NCI-H2227 (cell line): ENCODE results near the gene SH3RF2.
"Not testable (repeated sequence)": the region's sequence is repeated elsewhere in the genome, so short reads cannot be mapped to it uniquely, and the experiment has no call there.

Source experiments
- DNase-seq: peaks from one replicate; lab custom pipeline; 2025; ENCODE audit not compliant: unreplicated experiment; lab: John Stamatoyannopoulos, UW

SH3RF2 gene

DNA sequence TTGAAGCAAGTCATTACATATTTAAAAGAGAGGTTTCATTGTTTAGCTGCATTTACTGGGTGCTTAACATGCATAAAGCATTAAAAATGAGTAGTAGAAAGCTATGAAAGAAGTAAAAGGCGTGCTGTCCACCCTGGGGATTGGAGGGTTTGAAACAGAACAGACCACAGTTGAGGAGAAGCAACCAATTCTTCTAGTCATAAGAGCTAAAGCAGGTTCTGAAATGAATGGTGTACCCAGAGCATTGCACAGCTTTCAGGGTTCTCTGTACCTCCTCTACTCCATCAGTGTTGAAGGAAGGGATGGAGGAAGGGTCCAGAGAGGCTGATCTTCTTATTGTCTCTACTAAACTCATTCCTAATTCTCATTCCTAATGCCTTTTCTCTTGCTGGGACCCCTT lies 68.9 kb downstream of the SH3RF2 start:
- no peak for DNase-seq

DNA sequence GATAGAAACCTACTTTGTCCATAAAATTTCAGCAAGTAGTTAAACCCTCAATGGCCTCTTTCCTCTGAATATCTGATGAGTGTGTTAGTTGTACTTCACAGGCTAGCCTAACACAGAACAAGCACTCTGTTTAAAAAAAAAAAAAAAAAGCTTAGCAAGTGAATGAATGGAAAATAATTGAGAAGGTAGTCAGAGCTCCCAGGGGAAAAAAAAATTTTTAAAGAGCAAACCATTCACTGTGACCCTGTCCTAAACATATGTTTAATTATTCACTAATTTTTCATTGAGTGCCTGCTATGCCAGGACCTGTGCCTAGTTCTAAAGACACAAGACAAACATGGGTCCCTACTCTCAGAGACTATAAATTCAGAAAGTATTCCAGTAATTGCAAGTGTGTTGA lies 69.3 kb downstream of the SH3RF2 start:
- no peak for DNase-seq

- DNase-seq: no peak
These were observed 70.3 kb downstream of the SH3RF2 start for GRCh38 chr5:146006470-146007190.

- no peak for DNase-seq
These were observed 70.9 kb downstream of the SH3RF2 start for GRCh38 chr5:146007270-146007669.

DNA sequence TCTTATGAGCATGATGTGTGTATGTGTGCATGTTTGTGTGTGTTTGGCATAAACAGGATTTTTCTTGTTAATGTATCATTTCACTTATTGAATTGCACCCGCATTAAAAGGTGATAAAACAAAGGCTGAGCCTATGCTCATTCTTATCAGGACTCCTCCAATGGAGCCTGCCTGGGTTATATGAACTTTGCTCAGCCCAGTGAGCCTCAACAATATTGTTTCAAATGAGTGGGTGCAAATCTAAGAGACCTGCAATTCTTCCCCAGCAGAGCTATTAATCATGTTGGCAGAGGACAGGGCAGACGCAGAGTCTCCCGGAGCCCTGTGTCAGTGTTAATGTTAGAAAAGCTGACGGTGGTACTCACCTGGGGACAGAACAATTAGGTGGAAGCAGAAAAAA lies 71.6 kb downstream of the SH3RF2 start:
- DNase-seq: no peak

- no peak for DNase-seq
These were observed 72.6 kb downstream of the SH3RF2 start for GRCh38 chr5:146009020-146009419.

DNA sequence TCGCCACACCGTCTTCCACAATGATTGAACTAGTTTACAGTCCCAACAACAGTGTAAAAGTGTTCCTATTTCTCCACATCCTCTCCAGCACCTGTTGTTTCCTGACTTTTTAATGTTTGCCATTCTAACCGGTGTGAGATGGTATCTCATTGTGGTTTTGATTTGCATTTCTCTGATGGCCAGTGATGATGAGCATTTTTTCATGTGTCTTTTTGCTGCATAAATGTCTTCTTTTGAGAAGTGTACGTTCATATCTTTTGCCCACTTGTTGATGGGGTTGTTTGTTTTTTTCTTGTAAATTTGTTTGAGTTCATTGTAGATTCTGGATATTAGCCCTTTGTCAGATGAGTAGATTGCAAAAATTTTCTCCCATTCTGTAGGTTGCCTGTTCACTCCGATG lies 74.1 kb downstream of the SH3RF2 start:
- not testable (repeated sequence) for DNase-seq

DNA sequence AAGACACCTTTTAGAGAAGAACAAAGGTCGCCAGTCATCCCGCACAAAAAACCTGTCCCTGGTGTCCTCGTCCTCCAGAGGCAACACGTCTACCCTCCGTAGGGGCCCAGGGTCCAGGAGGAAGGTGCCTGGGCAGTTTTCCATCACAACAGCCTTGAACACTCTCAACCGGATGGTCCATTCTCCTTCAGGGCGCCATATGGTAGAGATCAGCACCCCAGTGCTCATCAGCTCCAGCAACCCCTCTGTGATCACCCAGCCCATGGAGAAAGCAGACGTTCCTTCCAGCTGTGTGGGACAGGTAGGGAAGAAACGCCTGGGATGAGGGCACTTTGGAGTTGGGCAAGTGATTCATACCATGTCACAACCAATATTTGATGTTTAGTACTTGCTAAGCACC lies 77.4 kb downstream of the SH3RF2 start:
- no peak for DNase-seq

- no peak for DNase-seq
These were observed 78.6 kb downstream of the SH3RF2 start for GRCh38 chr5:146015001-146015400.

DNA sequence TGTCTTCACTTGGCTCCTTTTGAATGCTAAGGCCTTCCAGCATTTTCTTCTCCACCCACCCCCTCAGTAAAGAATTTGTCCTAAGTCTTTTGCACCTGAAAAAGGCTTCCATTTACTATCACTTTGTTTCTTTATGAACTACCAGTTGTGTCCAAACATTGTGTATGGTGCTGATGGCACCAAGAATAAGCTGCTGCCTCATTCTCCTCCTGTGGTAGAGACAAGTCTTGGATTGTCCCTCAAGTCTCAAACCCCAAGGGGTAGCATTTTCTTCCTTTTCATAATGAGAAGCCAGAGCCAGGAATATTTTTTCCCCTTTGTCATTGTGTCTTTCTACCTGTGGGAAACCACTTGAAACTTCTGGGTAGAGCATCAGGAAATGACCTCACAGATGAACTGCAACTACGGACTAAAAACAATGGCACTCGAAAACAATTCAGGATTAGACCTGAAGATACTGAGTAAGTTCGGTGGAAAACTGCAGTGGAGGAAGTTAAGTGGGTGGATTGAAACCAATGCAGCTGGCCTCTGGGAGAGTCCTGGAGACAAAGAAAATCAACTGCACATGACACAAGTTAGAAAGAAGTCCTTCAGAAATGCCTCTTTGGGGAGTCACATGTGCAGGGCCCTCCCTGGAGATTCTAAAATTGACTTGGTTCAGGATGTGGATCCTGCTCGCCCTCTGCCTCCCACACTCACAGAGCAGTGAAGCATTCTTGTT lies 80.5 kb downstream of the SH3RF2 start:
- no peak for DNase-seq

DNA sequence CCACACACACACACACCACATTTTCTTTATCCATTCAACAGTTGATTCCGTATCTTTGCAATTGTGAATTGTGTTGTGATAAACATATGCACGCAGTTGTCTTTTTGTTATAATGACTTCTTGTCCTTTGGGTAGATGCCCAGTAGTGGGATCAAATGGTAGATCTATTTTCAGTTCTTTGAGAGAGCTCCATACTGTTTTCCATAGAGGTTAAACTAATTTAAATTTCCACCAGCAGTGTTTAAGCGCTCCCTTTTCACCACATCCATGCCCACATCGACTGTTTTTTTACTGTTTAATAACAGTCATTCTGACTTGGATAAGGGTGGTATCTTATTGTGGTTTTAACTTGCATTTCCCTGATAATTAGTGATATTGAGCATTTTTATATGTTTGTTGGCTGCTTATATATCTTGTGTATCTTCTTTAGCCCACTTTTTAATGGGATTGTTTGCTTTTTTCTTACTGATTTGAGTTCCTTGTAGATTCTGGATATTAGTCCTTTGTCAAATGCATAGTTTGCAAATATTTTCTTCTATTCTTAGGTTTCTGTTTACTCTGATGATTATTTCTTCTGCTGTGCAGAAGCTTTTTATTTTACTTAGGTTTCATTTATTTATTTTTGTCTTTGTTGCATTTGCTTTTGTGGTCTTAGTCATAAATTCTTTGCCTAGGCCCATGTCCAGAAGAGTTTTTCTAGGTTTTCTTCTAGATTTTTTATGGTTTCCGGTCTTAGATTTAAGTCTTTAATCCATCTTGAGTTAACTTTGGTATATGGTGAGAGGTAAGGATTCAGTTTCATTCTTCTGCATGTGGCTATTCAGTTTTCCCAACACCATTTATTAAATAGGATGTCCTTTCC lies 82.4 kb downstream of the SH3RF2 start:
- DNase-seq: no peak

GRCh38 chr5:146020100-146020499 lies 83.7 kb downstream of the SH3RF2 start:
- DNase-seq: no peak

- DNase-seq: no peak
These were observed 87.7 kb downstream of the SH3RF2 start for GRCh38 chr5:146024034-146024433.

DNA sequence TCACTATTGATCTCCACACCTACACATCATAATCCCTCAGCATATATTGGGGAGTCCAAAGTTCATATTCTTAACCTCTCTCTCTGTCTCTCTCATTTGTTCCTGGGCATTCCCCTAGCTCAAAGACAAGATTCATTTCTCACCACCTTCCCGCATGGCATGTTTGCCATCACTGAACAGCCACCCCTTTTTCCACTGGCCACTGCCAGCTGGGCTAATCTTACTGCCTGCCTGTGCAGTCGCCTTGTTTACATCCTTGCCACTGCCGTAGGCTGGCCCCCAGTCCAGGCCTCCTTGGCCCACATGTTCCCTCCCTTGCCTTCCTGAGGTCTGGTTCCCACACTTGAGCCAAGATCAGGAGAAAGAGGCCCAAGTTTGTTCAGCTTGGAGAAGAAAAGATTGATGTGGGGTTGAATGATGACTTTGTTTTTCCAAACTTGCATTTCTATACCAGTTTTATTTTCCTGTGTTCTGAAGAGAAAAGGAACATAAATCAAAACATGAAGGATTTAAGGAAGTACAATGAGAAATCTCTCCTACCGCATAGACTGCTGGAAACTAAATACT lies 88.8 kb downstream of the SH3RF2 start:
- no peak for DNase-seq

GRCh38 chr5:146025681-146026080 lies 89.3 kb downstream of the SH3RF2 start:
- DNase-seq: no peak

DNA sequence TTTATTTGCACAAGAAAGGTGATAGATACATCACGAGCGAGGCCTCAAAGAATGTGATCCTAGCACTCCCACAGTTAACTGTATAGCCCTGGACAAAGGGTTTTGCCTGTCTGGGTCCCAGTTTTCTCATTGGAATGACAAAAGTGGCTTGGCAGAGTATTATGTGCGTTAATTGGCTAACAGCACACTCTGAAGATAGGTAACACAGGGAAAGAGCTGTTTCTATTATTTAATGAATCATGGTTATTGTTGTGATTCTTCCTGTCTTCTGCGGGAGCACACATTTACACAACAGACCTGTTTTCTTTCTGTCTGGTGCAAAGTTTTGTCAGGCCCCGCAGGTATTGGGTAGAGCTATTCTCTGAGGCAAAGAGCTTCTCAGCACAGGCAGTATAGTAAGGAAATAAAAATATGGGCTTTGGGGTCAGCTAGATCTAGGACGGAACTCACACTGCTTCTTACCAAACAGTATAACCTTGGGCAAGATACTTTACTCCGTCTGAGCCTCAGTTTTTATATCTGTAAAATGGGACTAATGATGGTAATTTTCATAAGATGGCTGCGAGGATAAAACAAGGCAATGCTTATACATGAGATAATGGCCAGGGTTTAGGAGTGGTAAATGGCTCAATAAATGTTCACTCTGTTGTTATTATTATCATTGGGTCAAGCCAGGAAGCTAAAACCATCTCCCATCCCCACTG lies 90.1 kb downstream of the SH3RF2 start:
- DNase-seq: no peak

DNA sequence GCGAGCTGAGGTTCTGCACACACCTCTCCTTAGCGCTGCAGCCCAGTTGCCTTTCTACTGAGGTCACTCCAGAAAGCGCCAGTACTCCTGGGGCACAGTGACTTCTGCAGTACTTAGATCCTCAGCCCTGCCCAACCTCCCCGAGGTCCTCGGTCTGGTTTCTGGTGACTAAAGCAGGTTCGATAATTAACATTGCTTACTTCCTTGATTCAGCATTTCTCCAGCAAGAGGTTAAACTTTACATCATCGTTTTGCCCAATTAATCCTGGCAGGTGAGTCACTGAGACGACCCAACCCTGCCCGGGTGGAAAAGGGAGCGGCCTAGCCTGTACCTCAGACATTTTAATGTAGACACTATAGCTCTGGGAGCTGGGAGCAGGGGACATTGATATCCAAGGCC lies 91.4 kb downstream of the SH3RF2 start:
- DNase-seq: no peak

GRCh38 chr5:146032911-146033310 lies 96.5 kb downstream of the SH3RF2 start:
- no peak for DNase-seq

GRCh38 chr5:146034127-146034526 lies 97.7 kb downstream of the SH3RF2 start:
- DNase-seq: no peak

GRCh38 chr5:146034605-146035004 lies 98.2 kb downstream of the SH3RF2 start:
- DNase-seq: no peak

- no peak for DNase-seq
These were observed 103.0 kb downstream of the SH3RF2 start for GRCh38 chr5:146039420-146039819.
